PC-9 (cell line): Measurements from ENCODE around the gene TMC8. TPM values are rescaled to one million over a fixed set of nuclear protein-coding genes. Genes with fewer than 3 reads are reported as not detected.

Experiments
- BruUV-seq: library from RNA; stranded (reverse); fragments of 400-500 nt; replicated peaks from 2 replicates; lab custom pipeline; 2021; lab: Mats Ljungman, UMichigan
- CTCF ChIA-PET: fragments of 300-600 bp; sonication (Branson Sonifier 250); formaldehyde crosslinking; loops from one replicate; lab custom pipeline; 2022; ENCODE audit warnings: antibody characterized with exemption; lab: Charles Lee
- POLR2A ChIA-PET: fragments of 300-600 bp; sonication (Branson Sonifier 250); formaldehyde crosslinking; loops from one replicate; lab custom pipeline; 2022; ENCODE audit warnings: antibody characterized with exemption; ENCODE audit not compliant: unreplicated experiment; lab: Charles Lee
- DNase-seq, 2 experiments: peaks; one replicate each; pipeline versions ENCODE4 v3.0.0 to v3.0.0-alpha.2; 2015 to 2022; ENCODE audit warnings: mixed read lengths in 1 of 2
- H2AFZ ChIP-seq: fragments of 200-600 bp; sonication (generic); 2 replicates; pipeline ENCODE4 v1.8.1; 2017; ENCODE audit warnings: antibody characterized with exemption
- H3F3A ChIP-seq: fragments of 200-600 bp; sonication (generic); 2 replicates; pipeline ENCODE4 v1.8.1; 2017; ENCODE audit warnings: antibody characterized with exemption, mild to moderate bottlenecking, low read depth; ENCODE audit not compliant: insufficient read depth
- H3K27ac ChIP-seq: fragments of 200-600 bp; sonication (generic); 2 replicates; pipeline ENCODE4 v1.6.1; 2016; ENCODE audit warnings: mixed run types
- H3K27me3 ChIP-seq: fragments of 200-600 bp; sonication (generic); 2 replicates; pipeline ENCODE4 v1.6.1; 2016; ENCODE audit warnings: low read depth, mixed run types; ENCODE audit not compliant: insufficient read depth
- H3K36me3 ChIP-seq: fragments of 200-600 bp; sonication (generic); 2 replicates; pipeline ENCODE4 v1.6.1; 2016; ENCODE audit warnings: low read depth, mixed run types
- H3K4me1 ChIP-seq: fragments of 200-600 bp; sonication (generic); replicated peaks from 2 replicates; pipeline ENCODE4 v1.6.1; 2016; ENCODE audit warnings: mixed run types; ENCODE audit not compliant: insufficient read depth
- H3K4me2 ChIP-seq: fragments of 200-600 bp; sonication (generic); 2 replicates; pipeline ENCODE4 v1.6.1; 2017; ENCODE audit warnings: mixed run types
- H3K4me3 ChIP-seq: fragments of 200-600 bp; sonication (generic); 2 replicates; pipeline ENCODE4 v1.6.1; 2016; ENCODE audit warnings: mixed run types
- H3K79me2 ChIP-seq: fragments of 200-600 bp; sonication (generic); 2 replicates; pipeline ENCODE4 v1.6.1; 2017; ENCODE audit warnings: low read depth, mixed run types
- H3K9me2 ChIP-seq: fragments of 200-600 bp; sonication (generic); 2 replicates; pipeline ENCODE4 v1.8.1; 2017; ENCODE audit warnings: mild to moderate bottlenecking; ENCODE audit not compliant: insufficient read depth
- H3K9me3 ChIP-seq: fragments of 200-600 bp; sonication (generic); 2 replicates; pipeline ENCODE4 v1.8.1; 2016; ENCODE audit warnings: low read depth; ENCODE audit not compliant: insufficient read depth
- H4K20me1 ChIP-seq: fragments of 200-600 bp; sonication (generic); 2 replicates; pipeline ENCODE4 v1.8.1; 2017; ENCODE audit not compliant: insufficient read depth
- EZH2 ChIP-seq: fragments of 200-600 bp; sonication (generic); IDR thresholded peaks from 2 replicates; pipeline ENCODE4 v1.8.0; 2017; ENCODE audit warnings: antibody characterized with exemption, low read depth
- intact Hi-C: fragments of 100-400 bp; cut with micrococcal nuclease; formaldehyde crosslinking; loops from one replicate; pipeline ENCODE4 v1.10.0; 2022; ENCODE audit not compliant: unreplicated experiment
- total RNA-seq: library from RNA; stranded (reverse); gene quantifications from 2 replicates; pipeline ENCODE4 v1.2.3, GENCODE V29; 2021
- TF ChIP-seq, protein P1 (sequence below): fragments of 200-600 bp; sonication (generic); conservative IDR thresholded peaks from 2 replicates; pipeline ENCODE4 v1.6.1; 2017; ENCODE audit warnings: mixed run types, antibody characterized with exemption, mild to moderate bottlenecking, moderate library complexity

The TMC8 gene
- total RNA-seq, 1 experiment from 2014 or later, result 1.9 TPM

DNA sequence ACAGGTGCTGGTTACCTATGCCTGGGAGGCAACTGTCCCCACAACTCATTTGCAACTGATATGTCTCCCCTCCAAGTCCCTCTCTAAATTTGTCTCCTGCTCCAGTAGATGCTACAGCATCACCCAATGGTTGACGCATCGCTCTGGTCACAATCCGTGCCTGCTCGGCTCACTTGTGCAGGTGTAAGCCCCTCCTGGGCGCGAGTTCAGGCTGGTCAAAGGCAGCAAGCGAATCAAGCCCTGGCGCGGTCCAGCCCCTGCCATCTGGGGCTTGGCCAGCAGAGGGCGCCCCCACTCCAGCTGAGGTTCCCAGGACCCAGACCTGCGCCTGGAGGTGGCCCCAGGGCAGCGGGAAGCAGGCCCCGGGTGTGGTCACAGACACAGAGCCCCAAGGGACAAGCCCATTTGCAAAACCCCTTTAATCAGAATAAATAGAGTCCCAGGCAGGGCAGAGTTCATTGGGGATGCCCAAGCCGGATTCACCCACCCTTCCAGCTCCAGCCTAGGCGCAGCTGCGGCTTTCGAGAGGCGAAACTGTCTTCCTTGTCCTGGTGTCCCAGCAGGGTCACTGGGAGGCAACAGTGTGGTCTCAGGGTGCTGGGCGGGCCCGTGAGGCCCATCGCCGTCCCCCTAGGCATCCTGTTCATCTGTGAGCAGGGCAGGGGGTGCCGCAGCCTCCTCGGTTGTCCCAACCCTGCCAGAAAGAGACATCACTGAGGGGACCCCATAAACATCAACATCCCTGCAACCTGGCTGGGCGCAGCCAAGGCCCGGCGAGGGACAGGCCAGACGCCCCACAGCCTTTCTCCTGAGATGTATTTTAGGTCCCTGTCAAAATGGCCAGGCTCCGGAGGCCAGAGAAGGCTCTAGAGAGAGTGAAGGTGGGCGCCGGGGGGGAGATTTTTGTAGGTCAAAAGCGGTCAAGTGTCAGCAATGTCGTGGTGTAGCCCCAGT, 17.8 kb upstream of the TMC8 start:
- DNase-seq, result peak in 1 of 2 experiments; percentile 84
- POLR2A ChIA-PET, result no interaction called here
- H3K4me2 ChIP-seq, result no peak overlapping the region

DNA sequence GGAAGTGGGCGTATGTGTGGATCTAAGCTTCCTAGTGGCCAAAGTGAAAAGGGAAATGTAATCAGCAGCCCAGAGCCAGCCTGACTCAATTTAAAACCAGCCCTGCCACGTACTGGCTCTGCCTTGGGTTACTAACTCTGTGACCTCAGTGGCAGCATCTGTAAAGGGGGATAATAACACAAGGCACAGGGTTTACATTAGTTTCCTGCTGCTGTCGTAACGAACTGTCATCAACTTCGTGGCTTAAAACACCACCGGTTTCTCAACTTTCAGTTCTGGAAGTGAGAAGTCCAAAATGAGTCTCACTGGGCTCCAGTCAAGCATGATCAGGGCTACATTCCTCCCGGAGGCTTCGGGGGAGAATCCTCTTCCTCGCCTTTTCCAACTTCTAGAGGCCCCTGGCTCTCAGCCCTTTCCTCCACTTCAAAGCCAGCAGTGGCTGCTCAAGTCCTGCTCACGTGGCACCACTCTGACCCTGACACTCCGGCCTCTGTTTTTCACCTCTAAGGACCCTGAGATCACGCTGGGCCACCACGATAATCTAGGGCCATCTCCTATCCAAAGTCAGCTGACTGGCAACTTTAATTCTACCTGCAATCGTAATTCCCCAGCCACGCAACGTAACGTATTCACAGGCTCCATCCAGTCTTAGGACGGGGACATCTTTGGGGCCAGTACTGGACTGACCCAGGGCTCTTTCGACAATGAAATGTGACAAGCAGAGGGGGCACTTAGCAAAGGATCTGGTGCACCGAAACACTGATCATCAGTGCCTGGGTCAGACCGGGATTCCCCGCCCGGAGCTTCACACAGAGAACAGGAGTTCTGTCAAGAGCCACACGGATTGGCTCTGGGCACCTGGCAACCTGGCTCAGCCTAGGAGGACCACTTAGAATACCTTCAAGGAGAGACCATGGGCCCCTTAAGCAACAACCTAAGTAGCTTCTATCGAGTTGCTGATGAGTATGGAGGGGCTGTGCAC, 16.5 kb upstream of the TMC8 start:
- Histone ChIP-seq H3F3A (no peaks in the 10 kb centered on the region), H3K79me2 (no peaks in the 10 kb centered on the region), H3K27ac (no peak overlapping the region), H4K20me1 (no peaks in the 10 kb centered on the region), H3K36me3 (no peaks in the 10 kb centered on the region), H3K9me3 (no peaks in the 10 kb centered on the region), H3K27me3 (no peaks in the 10 kb centered on the region), H2AFZ (no peak overlapping the region), H3K4me2 (no peak overlapping the region), H3K4me3 (no peak overlapping the region), H3K9me2 (no peaks in the 10 kb centered on the region), H3K4me1 (no peaks in the 10 kb centered on the region)
- POLR2A ChIA-PET, result no interaction called here
- BruUV-seq, result no TSS peak
- CTCF ChIA-PET, result interaction anchor here (1.1 kb wide), 1 partner anchor 137 kb away, joined by 4 read pairs; no protein-coding TSS in a partner anchor
- no peak for DNase-seq
- intact Hi-C loops, result loop anchor here (2.0 kb wide), 1 partner anchor 61 kb away; no protein-coding TSS in a partner anchor
- TF ChIP-seq, protein P1, sequence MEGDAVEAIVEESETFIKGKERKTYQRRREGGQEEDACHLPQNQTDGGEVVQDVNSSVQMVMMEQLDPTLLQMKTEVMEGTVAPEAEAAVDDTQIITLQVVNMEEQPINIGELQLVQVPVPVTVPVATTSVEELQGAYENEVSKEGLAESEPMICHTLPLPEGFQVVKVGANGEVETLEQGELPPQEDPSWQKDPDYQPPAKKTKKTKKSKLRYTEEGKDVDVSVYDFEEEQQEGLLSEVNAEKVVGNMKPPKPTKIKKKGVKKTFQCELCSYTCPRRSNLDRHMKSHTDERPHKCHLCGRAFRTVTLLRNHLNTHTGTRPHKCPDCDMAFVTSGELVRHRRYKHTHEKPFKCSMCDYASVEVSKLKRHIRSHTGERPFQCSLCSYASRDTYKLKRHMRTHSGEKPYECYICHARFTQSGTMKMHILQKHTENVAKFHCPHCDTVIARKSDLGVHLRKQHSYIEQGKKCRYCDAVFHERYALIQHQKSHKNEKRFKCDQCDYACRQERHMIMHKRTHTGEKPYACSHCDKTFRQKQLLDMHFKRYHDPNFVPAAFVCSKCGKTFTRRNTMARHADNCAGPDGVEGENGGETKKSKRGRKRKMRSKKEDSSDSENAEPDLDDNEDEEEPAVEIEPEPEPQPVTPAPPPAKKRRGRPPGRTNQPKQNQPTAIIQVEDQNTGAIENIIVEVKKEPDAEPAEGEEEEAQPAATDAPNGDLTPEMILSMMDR, result no peak
- TF ChIP-seq EZH2, result no peak

More for the DNA sequence above, 17.8 kb upstream of the TMC8 start:
- intact Hi-C loops, result loop anchor here (1.0 to 2.0 kb wide), 3 partner anchors 22 to 139 kb away; no protein-coding TSS in a partner anchor
- Histone ChIP-seq H3K9me2 (no peaks in the 10 kb centered on the region), H3K27me3 (no peaks in the 10 kb centered on the region), H3K4me1 (no peaks in the 10 kb centered on the region), H2AFZ (no peak overlapping the region), H3K4me3 (no peak overlapping the region), H3K27ac (no peak overlapping the region), H4K20me1 (no peaks in the 10 kb centered on the region), H3K36me3 (no peaks in the 10 kb centered on the region), H3K79me2 (no peaks in the 10 kb centered on the region), H3K9me3 (no peaks in the 10 kb centered on the region), H3F3A (no peaks in the 10 kb centered on the region)
- CTCF ChIA-PET, result interaction anchor here (1.1 kb wide), 1 partner anchor 139 kb away, joined by 4 read pairs; no protein-coding TSS in a partner anchor
- TF ChIP-seq, protein P1, result peak; percentile 92
- no peak for TF ChIP-seq EZH2
- BruUV-seq, result no TSS peak
